Measurements from ENCODE around the gene PDLIM1. TPM values are rescaled to one million over a fixed set of nuclear protein-coding genes. Genes with fewer than 3 reads are reported as not detected.
A peak's percentile ranks its signal among the peaks of the same experiment; 100 is the strongest.
"Not testable (repeated sequence)": the region's sequence is repeated elsewhere in the genome, so short reads cannot be mapped to it uniquely, and the experiment has no call there.

The PDLIM1 gene
- total and polyA plus RNA-seq, 9 of the 15 experiments (the other 6 are each of a cell fraction or from before 2014, with no cell fraction given), result 19.8 to 164 (median 39.1) TPM

DNA sequence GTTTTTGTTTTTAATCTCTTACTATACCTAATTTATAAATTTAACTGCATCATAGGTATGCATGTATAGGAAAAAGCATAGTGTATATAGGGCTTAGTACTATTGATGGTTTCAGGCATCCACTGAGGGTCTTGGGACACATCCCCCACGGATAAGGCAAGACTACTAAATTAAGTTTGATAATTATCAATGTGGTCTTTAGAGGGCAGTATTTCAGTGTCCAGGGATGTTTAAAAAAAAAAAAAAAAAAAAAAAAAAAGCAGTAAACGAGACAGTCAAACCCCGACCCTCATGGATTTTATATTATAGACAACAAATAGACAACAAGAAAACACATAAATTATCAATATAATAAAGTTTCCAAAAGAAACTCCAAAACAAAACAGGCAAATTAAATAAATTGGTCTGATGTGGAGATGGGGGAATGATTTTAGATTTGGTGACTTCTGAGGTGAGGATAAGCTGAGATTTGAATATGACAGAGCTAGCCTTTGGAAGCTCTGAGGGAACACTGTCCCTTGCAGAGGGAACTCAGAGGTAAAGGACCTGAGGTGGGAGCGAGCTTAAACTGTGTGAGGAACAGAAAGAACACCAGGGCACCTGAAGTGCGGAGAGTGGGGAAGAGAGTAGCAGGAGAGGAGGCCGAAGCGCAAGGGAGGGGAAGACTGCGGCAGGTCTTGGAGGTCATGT is 82.0 kb downstream of the PDLIM1 start:
- ATAC-seq (0 out of 3 replicates have a peak, but pooled peaks have one; percentile 20), DNase-seq (ENCODE audit: extremely low read depth in 1 of 4, low spot score in 3 of 4) (peak in 2 of 4 experiments; percentile 5 to 9), FAIRE-seq (no peak)
- H3K4me2 ChIP-seq (ENCODE audit: insufficient read depth, low read length), result no peak overlapping the region
- H3K36me3 ChIP-seq (ENCODE audit: control insufficient read depth, insufficient read depth, low read length), result no peaks in the 10 kb centered on the region
- no peaks in the 10 kb centered on the region for H4K20me1 ChIP-seq (replicated peaks; ENCODE audit: control insufficient read depth, insufficient read depth, low read length)
- no peaks in the 10 kb centered on the region for H3K79me2 ChIP-seq (ENCODE audit: control insufficient read depth, insufficient read depth, low read length)
- no peak for TF ChIP-seq HNRNPK (IDR thresholded peaks at IDR 0.05; ENCODE audit: low read depth, low read length, poor library complexity, severe bottlenecking)
- TF ChIP-seq ZNF384 (IDR thresholded peaks at IDR 0.05; ENCODE audit: low read depth, low read length), result peak; percentile 94
- TF ChIP-seq, protein P1, sequence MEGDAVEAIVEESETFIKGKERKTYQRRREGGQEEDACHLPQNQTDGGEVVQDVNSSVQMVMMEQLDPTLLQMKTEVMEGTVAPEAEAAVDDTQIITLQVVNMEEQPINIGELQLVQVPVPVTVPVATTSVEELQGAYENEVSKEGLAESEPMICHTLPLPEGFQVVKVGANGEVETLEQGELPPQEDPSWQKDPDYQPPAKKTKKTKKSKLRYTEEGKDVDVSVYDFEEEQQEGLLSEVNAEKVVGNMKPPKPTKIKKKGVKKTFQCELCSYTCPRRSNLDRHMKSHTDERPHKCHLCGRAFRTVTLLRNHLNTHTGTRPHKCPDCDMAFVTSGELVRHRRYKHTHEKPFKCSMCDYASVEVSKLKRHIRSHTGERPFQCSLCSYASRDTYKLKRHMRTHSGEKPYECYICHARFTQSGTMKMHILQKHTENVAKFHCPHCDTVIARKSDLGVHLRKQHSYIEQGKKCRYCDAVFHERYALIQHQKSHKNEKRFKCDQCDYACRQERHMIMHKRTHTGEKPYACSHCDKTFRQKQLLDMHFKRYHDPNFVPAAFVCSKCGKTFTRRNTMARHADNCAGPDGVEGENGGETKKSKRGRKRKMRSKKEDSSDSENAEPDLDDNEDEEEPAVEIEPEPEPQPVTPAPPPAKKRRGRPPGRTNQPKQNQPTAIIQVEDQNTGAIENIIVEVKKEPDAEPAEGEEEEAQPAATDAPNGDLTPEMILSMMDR (IDR thresholded peaks at IDR 0.05 in 2 of 3, conservative IDR thresholded peaks at IDR 0.05 in 1 of 3; ENCODE audit: insufficient read depth in 2 of 3, low read depth in 1 of 3, low read length in 3 of 3), result peak in 2 of 3 experiments; percentile 16 to 36; a peak in 1 of 6 replicates
- TF ChIP-seq BCOR (IDR thresholded peaks at IDR 0.05), result no peak
- no peak for TF ChIP-seq ZNF41 (CRISPR knock-in tag; conservative IDR thresholded peaks at IDR 0.05)
- no peak for TF ChIP-seq THRAP3 (IDR thresholded peaks at IDR 0.05; ENCODE audit: borderline replicate concordance)
- no peak for TF ChIP-seq BRD9 (IDR thresholded peaks at IDR 0.05; ENCODE audit: low read depth, partially characterized antibody)
- H3K27me3 ChIP-seq (ENCODE audit: control insufficient read depth in 2 of 2, insufficient read depth in 2 of 2, low read length in 2 of 2), result no peaks in the 10 kb centered on the region; a peak in 1 of 5 replicates
- 33% methylated on average over 7 of the region's 8 CpGs for WGBS (ENCODE audit: insufficient coverage, low coverage, missing lambda C conversion rate)
- H2AFZ ChIP-seq (ENCODE audit: low read depth, low read length), result no peak overlapping the region
- intact Hi-C loops (cut with micrococcal nuclease), result no loop called here
- no peak overlapping the region for H3K9ac ChIP-seq (ENCODE audit: insufficient read depth in 1 of 2, low read depth in 2 of 2, low read length in 2 of 2)
- no peaks in the 10 kb centered on the region for H3K9me1 ChIP-seq (ENCODE audit: control insufficient read depth, insufficient read depth, low read length)
- BruUV-seq (replicated peaks), result no TSS peak
- ChIA-PET POLR2A (interaction anchor here (0.7 kb wide), 1 partner anchor 19 kb away, joined by 3 read pairs; no protein-coding TSS in a partner anchor), CTCF (ENCODE audit: low intra/inter-chr PET ratio) (no interaction called here)
- H3K4me1 ChIP-seq (replicated peaks in 1 of 2; ENCODE audit: control insufficient read depth in 2 of 2, insufficient read depth in 2 of 2, low read length in 2 of 2), result no peaks in the 10 kb centered on the region; a peak in 1 of 5 replicates
- in situ Hi-C loops (cut with MboI), result no loop called here
- no peak overlapping the region for H3K4me3 ChIP-seq
- no peak overlapping the region for H3K27ac ChIP-seq (ENCODE audit: extremely low read depth, low read depth, low read length)
- H3K9me3 ChIP-seq (replicated peaks; ENCODE audit: control insufficient read depth, insufficient read depth, low read depth, low read length), result no peaks in the 10 kb centered on the region

DNA sequence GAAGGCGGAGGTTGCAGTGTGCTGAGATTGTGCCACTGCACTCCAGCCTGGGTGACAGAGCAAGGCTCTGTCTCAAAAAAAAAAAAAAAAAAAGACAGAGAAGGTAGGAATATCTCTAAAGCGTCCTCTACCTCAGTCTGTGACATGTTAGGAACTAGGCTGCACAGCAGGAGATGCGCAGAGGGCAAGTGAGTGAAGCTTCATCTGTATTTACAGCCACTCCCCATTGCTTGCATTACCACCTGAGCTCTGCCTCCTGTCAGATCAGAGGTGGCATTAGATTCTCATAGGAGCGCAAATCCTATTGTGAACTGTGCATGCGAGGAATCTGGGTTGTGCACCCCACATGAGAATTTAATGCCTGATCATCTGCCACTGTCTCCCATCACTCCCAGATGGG is 87.9 kb downstream of the PDLIM1 start:
- H4K20me1 ChIP-seq (replicated peaks; ENCODE audit: control insufficient read depth, insufficient read depth, low read length); ATAC-seq; H3K9me3 ChIP-seq (replicated peaks; ENCODE audit: control insufficient read depth, insufficient read depth, low read depth, low read length); H3K79me2 ChIP-seq (ENCODE audit: control insufficient read depth, insufficient read depth, low read length); H3K9me1 ChIP-seq (ENCODE audit: control insufficient read depth, insufficient read depth, low read length); H3K27me3 ChIP-seq (ENCODE audit: control insufficient read depth in 2 of 2, insufficient read depth in 2 of 2, low read length in 2 of 2); in situ Hi-C loops (cut with MboI); FAIRE-seq; H2AFZ ChIP-seq (ENCODE audit: low read depth, low read length); H3K4me2 ChIP-seq (ENCODE audit: insufficient read depth, low read length); H3K27ac ChIP-seq (ENCODE audit: extremely low read depth, low read depth, low read length); H3K4me3 ChIP-seq; H3K9ac ChIP-seq (ENCODE audit: insufficient read depth in 1 of 2, low read depth in 2 of 2, low read length in 2 of 2); DNase-seq (ENCODE audit: extremely low read depth in 1 of 4, low spot score in 3 of 4); H3K36me3 ChIP-seq (ENCODE audit: control insufficient read depth, insufficient read depth, low read length); BruUV-seq (replicated peaks); H3K4me1 ChIP-seq (replicated peaks in 1 of 2; ENCODE audit: control insufficient read depth in 2 of 2, insufficient read depth in 2 of 2, low read length in 2 of 2); CTCF ChIA-PET (ENCODE audit: low intra/inter-chr PET ratio): not testable (repeated sequence)
- 5% methylated on average over 5 of the region's 5 CpGs for WGBS (ENCODE audit: insufficient coverage, low coverage, missing lambda C conversion rate)
- POLR2A ChIA-PET, result interaction anchor here (0.6 kb wide), 2 partner anchors 176 to 1368 kb away, joined by 3 to 4 read pairs; no protein-coding TSS in a partner anchor
- intact Hi-C loops (cut with micrococcal nuclease), result loop anchor here (5.0 kb wide), 1 partner anchor 39 kb away; no protein-coding TSS in a partner anchor

All from K562 (cell line).